ENCODE measurements around the gene RSRC1.

GRCh38 chr3:158261371-158261991 is 151.6 kb downstream of the RSRC1 start:
- TF ChIP-seq CTCF (IDR thresholded peaks at IDR 0.05; ENCODE audit: low read depth, low read length, poor library complexity, severe bottlenecking): no peak
- TF ChIP-seq EZH2phosphoT487 (IDR thresholded peaks at IDR 0.05; ENCODE audit: borderline replicate concordance, low read length): no peak

Data from DOHH2 (cell line).